OCI-LY3 (cell line): ENCODE results near the gene PIERCE2.

Source experiments
- CTCF ChIP-seq: fragments of 200-600, 300-600 bp; sonication (generic); IDR thresholded peaks from 2 replicates; pipeline ENCODE4 v1.5.1; 2014; ENCODE audit warnings: antibody characterized with exemption, low read length, low read depth
- EZH2phosphoT487 ChIP-seq: fragments of 200-600 bp; shearing (Covaris generic); IDR thresholded peaks from 2 replicates; pipeline ENCODE4 v1.6.1; 2018; ENCODE audit warnings: antibody characterized with exemption, mixed run types, low read depth

GRCh38 chr15:55366981-55367380, 41.3 kb upstream of the PIERCE2 start:
- TF ChIP-seq CTCF (no peak), EZH2phosphoT487 (no peak)
